Measurements from ENCODE around the gene ALDH5A1. TPM values are rescaled to one million over a fixed set of nuclear protein-coding genes. Genes with fewer than 3 reads are reported as not detected.

ALDH5A1 gene
- 0.57 and 0.77 TPM in 2 replicates for total RNA-seq (2014; rRNA removed)
- polyA plus RNA-seq (2012) = 1.4 TPM

- DNase-seq (ENCODE audit: low read depth) = peak; percentile 14
Measured at GRCh38 chr6:24494821-24495795, at the start of gene ALDH5A1. Gene ALDH5A1, plus strand, starts transcription at chr6:24494969. Its CDS starts 28 bp downstream, at chr6:24494997.

- DNase-seq (ENCODE audit: low read depth) = no peak
Measured at GRCh38 chr6:24445704-24446103, 49.1 kb upstream of the ALDH5A1 start.

- DNase-seq (ENCODE audit: low read depth) = no peak
Measured at GRCh38 chr6:24446670-24447069, 48.1 kb upstream of the ALDH5A1 start.

- DNase-seq (ENCODE audit: low read depth) = no peak
Measured at GRCh38 chr6:24448396-24448795, 46.4 kb upstream of the ALDH5A1 start.

- no peak for DNase-seq (ENCODE audit: low read depth)
Measured at GRCh38 chr6:24448828-24449525, 45.8 kb upstream of the ALDH5A1 start.

- no peak for DNase-seq (ENCODE audit: low read depth)
Measured at GRCh38 chr6:24451581-24452388, 43.0 kb upstream of the ALDH5A1 start.

GRCh38 chr6:24453921-24454320 is 40.8 kb upstream of the ALDH5A1 start:
- no peak for DNase-seq (ENCODE audit: low read depth)

- DNase-seq (ENCODE audit: low read depth) = no peak
Measured at GRCh38 chr6:24454452-24454851, 40.3 kb upstream of the ALDH5A1 start.

GRCh38 chr6:24455061-24455460 is 39.7 kb upstream of the ALDH5A1 start:
- no peak for DNase-seq (ENCODE audit: low read depth)

- no peak for DNase-seq (ENCODE audit: low read depth)
Measured at GRCh38 chr6:24458134-24458533, 36.6 kb upstream of the ALDH5A1 start.

- no peak for DNase-seq (ENCODE audit: low read depth)
Measured at GRCh38 chr6:24458941-24459340, 35.8 kb upstream of the ALDH5A1 start.

GRCh38 chr6:24460966-24461365 is 33.8 kb upstream of the ALDH5A1 start:
- DNase-seq (ENCODE audit: low read depth) = no peak

GRCh38 chr6:24464253-24465038 is 30.3 kb upstream of the ALDH5A1 start:
- DNase-seq (ENCODE audit: low read depth) = no peak

- no peak for DNase-seq (ENCODE audit: low read depth)
Measured at GRCh38 chr6:24469811-24470210, 25.0 kb upstream of the ALDH5A1 start.

- DNase-seq (ENCODE audit: low read depth) = no peak
Measured at GRCh38 chr6:24472181-24472580, 22.6 kb upstream of the ALDH5A1 start.

GRCh38 chr6:24476631-24477030 is 18.1 kb upstream of the ALDH5A1 start:
- no peak for DNase-seq (ENCODE audit: low read depth)

GRCh38 chr6:24477070-24477469 is 17.7 kb upstream of the ALDH5A1 start:
- DNase-seq (ENCODE audit: low read depth) = no peak

- DNase-seq (ENCODE audit: low read depth) = no peak
Measured at GRCh38 chr6:24478903-24479302, 15.9 kb upstream of the ALDH5A1 start.

- no peak for DNase-seq (ENCODE audit: low read depth)
Measured at GRCh38 chr6:24480705-24481104, 14.1 kb upstream of the ALDH5A1 start.

- no peak for DNase-seq (ENCODE audit: low read depth)
Measured at GRCh38 chr6:24481449-24481848, 13.3 kb upstream of the ALDH5A1 start.
